DMS114 treated with DMSO at 0.1 percent for 48 hours (cell line): ENCODE measurements around the gene AK8.

Experiments
- DNase-seq: peaks from one replicate; lab custom pipeline; 2025; ENCODE audit not compliant: unreplicated experiment; lab: John Stamatoyannopoulos, UW

AK8 gene

DNA sequence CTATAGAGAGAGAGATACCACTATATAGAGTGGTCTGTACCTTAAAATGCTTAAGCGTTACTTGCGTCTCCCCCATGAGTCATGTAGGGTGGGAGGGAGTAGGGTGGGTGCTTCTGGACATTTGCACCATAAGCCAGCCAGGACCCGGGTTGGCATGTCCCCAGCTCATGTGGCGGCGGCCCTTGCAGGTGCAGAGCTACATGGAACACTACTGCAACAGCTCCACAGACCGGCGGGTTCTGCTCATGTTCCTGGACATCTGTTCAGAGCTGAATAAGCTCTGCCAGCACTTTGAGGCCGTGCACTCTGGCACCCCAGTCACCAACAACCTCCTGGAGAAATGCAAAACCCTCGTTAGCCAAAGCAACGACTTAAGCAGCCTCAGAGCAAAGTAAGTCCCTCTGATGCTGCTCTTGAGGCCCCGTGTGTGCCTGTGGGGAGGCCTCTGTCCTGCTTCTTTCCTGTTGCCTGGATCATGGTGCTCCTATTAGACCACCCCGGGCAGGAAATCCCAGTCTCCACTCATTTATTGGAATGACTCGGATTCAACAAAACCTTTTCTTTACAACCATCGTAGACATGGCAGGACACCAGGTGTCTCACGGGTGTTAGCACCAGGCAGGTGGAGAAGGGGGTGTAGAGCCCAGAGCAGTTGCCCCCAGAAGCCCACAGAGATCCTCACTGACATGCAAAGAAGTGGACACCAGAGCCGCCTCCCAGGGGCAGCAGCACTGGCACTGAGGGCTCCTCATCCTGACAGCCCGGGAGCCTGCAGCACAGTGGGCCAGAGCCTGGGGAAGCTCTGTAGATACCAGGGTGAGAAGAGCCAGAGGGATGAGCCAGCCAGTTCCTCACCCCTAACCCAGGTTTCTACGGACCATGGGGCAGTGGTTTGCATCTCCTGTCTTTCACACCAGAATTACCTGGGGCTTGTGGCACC lies 9.4 kb upstream of the AK8 start:
- no peak for DNase-seq

DNA sequence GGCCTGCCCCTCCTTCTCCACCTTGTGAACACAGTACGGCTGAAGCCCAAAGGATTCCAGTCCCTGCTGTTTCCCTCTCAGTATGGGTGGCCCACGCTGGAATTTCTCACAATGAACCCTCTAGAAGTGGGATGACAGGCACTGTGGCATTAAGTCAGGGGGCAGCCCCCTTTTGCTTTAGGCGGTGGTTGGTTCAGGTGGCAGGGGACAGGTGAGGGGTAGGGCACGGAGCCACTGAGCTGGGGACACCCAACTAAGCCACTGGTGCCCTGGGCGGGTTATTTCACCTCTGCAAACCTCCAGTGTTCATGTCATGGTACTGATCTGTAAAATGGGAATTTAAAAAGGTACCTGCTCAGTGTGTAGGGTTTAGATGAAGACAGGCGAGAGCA lies 8.2 kb upstream of the AK8 start:
- DNase-seq, result no peak

DNA sequence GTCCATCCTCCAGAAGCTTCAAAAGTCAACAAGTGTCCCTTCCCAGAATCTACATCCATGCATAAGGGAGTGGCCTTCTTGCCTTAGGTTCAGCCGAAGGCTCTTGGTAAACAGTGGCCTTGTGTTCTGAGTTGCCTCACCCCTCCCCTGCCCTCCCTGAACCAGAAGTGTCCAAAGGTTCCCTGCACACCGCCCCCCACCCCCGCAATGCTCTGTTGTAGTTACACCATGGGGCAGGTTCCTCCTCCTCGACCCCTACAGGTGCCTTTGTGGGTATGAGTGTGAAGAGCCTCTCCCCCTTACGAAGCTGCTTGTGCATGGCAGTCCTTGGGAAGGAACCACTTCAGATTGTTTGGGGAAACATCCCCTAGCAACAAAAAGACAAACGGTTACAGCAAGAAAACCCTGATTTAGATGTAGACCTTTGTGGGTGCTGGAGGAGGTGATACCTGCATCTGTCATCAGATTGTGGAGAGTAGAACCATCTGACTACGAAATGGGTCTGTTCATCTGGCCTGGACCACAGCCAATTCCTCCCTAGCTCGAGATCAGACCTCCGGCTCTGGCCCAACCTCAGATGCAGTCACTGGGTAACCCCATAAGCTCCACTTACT lies 7.7 kb upstream of the AK8 start:
- DNase-seq, result no peak

DNA sequence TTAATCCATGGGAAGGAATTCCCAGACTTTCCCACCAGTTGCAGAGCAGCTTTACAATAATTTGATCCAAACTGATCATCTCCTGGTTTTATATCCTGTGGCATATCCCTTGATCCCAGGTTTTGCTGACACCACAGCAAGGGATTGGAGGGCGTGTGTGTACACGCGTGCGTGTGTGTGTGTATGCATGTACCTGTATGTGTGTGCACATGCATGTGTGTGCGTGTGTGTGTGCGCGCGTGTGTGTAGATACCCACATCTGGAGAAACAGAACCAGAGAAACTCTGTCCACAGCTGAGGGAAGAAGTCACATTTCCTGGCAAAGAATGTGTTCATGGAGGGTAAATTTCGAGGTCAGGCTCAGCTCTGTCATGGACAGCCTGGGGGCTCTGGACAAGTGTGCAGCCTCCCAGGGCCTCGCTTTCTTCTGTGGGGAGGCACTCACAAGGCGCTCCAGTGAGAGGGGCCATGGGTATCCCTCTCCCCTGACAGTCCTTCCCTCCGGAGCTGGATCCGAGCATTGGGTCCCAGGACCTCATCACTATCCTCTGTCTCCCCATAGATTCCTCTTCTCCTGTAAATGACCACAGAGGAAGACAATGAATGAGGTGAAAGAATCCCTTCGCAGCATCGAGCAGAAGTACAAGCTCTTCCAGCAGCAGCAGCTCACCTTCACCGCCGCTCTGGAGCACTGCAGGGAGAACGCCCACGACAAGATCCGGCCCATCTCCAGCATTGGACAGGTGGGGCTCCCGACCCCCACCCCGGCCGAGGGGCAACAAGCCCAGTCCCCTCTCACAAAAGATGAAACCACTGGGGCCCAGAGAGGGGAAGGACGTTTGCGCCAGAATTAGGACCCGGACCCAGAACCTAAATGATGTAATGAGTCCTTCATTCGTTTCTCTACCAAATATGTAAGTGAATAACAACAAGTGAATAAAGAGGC lies 5.5 kb upstream of the AK8 start:
- DNase-seq, result no peak

DNA sequence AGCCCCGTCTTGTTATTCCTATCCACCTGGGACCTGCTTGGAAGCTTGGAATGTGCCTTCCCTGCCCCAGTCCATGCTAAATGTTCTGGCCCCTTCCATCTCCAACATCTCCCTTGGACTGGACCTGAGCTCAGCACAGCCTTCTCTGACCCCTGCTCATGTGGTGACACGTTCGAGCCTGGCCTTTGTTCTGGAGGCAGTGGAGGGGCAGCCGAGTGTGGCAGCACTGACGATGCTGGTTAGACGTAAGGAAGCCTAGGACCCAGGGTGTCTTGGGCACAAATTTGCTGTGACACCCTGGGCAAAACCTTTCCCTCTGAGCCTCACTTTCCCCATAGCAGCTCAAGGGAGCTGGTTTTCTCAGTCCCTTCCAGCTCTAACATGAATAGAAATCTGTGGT lies 4.5 kb upstream of the AK8 start:
- no peak for DNase-seq

DNA sequence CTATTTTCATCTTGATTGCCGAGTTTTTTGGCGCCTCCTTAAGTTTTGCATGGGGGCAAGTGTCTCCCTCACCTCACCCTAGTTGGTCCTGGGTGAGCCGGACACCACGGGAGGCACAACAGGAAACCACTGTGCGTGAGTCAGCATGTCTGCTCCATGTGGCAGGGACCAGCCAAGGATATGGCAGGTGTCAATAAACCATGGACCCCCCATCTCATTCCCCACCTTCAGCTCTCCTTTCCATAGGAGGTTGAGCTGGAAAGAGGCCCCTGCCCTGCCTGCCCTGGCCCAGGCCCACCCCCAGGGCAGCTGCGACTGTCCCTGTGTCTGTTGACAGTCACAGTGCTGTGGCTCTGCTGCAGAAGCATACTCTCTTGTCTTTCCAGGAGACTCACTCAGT lies 3.7 kb upstream of the AK8 start:
- no peak for DNase-seq

DNA sequence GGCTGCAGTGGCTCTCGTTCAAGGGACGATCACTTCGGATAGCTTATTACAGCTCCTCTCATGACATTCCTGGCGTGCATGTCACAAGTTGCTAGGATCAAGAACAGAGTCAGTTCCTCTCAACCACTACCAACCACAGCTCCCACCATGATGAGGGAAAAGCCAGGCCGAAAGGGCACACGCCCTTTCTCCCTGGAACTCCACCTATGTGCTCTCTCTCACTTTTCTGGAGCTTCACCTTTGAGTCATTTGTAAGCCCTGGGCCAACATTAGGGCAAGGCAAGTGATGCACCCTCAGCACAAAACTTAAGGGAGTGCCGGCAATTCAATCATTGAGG lies 2.2 kb upstream of the AK8 start:
- DNase-seq, result no peak

DNA sequence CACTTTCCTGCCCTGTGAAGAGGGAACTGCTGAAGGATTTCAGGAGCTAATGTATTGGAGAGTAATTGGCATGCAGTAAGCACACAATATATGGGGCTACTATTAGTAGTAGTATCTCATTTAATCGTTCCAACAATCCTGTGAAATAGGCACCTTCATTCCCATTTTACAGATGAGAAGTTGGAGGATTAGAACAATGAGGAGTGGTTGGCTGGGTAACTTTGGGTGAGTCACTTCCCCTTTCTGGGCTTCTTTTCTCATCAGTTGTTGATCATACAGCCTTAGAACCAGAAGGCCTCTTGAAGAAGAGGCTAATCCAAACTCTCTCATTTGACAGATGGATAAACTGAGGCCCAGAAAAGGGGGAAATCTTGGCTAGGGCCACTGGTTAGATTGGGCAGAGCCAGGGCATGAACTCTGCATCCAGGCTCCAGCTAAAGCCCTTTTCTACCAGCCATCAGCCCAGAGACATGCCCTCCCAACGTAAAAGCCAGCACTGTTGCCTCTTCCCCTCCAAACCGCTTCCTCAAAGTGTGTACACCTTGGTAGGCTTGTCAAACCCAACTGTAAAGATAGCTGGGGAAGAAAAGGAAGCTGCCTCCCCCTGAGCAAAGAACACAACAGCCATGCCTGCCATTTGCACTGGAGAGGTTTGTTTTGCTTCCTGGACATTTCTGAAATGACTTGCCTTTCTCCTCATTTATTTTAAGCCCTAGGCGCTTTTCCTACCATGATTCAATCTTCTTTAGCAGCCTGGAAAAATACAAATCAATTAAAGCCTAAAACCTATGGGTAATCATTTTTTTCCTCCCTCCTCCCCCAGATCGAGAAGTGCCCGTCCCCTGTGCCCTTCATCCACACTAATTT lies 1.6 kb upstream of the AK8 start:
- DNase-seq, result no peak

DNA sequence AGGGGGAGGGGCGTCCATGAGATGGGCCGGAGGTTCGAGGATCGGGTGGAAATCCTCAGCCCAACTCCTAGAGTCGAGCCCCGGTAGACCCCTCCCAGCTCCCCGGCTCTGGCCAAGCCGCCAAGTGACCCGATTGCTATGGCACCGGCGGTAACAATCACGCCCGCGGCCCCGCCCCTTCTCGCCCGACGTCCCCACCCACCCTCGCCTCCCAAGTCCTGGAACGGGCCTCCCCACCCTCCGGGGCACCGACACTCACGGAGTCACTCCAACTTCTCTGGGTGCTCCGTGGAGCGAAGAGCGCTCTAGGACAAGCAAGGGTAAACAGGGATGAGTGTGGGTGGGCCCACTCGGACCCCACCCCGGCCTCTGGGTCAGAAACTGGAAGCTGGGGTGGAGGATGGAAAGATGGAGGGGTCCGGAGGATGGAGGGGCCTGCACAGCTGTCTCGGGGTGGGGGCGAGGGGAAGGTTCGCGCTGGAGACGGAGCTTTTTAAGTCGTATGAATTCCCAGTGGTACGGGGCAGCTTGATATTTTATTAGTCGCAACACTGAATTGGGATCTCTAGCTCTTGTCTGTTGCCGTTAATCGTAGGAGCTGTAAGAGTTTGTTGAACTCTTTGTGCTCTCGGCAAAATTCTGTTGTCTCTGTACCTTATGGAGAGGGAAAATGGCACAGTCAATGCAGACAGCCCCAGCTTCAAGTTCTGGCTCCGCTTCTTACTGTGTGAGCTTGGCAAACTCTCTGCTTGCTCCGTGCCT lies 792 bp upstream of the AK8 start, which contains the start of gene SPACA9:
TSS of gene SPACA9 (plus strand) at position 204 of the 762 bp plus-strand sequence. CDS start 5,050 bp downstream, outside the sequence.
- peak; percentile 39 for DNase-seq

DNA sequence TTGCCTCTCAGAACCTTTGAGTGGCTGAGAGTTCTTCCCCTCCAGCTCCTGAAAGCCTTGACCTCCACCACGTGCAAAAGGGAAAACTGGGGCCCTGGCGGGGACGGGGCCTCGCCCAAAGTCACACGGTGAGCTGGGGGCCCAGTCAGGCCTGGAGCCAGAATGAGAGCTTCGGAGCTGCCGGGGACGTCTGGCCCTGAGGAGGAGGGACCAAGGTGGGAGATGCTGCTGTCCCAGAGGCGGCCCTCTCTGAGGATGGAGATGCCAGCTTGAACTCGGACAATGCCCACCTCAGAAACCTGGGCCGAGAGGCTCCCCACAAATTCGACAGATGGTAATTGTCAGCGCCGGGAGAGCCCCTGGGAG lies 643 bp downstream of the AK8 start:
- DNase-seq, result no peak

DNA sequence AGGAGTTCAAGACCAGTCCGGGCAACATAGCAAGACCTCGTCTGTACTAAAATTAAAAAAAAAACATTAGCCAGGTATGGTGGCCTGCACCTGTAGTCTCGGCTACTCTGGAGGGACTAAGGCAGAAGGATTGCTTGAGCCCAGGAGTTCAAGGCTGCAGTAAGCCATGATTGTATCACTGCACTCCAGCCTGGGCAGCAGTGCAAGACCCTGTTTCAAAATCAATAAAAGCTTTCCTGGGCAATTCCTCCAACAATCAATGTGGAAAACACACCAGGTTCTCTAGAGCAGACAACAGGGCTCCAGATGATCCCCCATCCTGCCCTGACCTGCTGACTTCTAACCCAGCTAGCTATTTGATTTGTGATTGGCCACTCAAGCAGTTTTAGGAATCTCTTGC lies 1.2 kb downstream of the AK8 start:
- DNase-seq, result no peak

DNA sequence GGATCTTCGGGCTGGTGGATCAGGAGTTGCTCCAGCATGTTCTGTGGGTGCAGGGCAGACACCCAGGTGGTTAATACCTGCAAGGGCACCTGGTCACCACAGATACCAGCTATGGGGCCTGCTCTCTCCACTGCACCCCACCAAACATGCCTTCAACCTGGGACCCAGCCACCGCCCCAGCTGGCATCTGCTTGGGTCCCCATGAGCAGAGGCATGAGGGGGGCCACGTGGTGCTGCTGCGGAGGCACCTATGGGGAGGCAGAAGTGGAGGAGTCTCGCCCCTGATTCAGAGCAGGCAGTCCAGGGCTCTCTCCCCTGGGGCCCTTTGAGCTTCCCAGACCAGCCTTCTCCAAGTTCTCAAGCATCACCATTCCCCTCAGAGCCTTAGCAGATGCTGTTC lies 2.9 kb downstream of the AK8 start:
- no peak for DNase-seq

DNA sequence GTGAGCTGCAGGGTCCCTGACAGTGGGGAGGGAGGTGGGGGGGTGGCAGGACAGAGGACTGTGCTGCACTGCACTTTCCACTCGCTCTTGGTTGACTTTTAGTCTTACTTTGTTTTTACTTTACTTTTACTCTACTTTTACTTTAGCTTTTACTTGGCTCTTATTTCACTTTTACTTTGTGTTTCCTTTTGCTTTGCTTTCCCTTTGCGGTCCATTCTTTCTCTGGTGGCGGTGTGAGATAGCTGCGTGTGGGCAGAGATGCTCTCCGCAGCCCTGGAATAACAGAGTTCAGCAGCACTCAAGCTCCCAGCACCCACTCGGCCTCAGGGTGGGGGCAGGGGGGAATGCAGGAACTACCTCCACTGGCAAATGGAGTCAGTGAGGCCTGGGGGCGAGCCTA lies 4.7 kb downstream of the AK8 start:
- DNase-seq, result no peak

DNA sequence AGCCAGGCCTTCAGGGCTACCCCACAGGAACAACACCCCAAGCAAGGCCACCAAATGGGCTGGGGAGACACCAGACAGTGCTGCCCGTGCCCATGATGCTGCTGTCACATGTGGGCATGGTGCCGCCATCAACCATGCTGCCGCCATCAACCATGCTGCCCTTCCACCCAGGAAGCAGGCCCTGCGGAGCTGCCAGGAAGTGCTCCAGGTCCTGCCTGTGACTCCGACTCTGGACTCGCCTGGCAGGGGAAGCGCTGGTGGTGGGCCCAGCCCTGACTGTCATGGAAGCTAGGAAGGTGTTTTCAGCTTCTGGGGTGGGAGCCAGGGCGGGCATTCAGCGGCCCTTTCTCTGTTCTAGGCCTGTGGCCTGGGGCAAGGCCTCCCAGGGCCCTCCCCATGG lies 8.8 kb downstream of the AK8 start:
- no peak for DNase-seq

DNA sequence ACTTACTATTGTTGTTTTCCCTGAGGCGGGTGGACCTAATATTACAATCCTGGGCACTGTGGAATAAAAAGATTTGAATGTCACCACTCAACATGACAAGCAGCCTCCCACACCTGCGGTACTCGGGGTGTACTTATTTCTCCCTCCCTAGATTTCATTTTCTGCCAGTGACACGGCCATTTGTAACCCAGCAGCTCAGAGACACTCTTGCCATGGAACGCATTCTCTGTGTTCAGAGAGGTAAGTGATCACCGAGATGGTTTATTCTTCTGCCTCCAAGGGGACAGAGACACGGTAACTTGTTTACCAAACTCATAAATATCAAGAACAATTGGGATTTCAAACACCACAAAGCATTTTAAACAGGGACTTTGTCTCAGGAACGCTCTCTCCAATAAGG lies 11.2 kb downstream of the AK8 start:
- no peak for DNase-seq

DNA sequence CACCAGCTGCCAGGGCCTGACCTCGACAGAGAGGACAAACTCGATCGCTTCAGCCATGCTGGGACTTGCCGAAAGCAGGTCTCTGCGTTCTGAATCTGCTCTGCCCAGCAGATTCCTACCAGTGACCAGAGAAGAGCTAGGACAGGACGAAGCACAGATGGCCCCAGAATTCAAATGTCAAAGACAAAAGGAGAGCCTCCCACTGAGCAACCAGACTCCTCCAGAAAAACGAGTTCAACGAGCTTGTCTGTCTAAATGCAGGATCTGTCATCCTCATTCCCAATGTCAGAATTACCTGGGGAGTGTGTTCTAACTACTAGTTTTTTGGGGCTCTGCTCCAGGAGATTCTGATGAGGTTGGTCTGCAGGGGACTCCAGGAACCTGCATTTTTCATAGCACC lies 13.4 kb downstream of the AK8 start:
- DNase-seq, result no peak

DNA sequence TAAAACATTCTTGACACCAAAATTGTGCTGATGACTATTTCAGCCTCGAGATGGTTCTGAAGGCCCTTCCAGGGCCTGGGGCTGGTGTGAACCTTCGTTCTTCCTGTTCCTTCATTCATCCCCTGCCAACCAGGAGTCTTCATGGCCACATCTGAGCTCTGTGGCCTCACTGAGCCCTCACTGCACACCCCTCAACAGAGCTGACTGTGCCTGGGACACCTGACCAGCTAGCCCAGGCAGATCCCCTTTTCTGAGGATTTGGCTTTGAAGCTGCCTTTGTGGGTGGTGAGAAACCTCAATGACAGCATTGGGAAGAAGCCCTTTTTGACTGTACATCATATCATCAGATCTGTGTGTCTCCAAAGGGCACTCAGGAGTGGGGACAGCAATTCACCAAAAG lies 13.8 kb downstream of the AK8 start:
- DNase-seq, result no peak

DNA sequence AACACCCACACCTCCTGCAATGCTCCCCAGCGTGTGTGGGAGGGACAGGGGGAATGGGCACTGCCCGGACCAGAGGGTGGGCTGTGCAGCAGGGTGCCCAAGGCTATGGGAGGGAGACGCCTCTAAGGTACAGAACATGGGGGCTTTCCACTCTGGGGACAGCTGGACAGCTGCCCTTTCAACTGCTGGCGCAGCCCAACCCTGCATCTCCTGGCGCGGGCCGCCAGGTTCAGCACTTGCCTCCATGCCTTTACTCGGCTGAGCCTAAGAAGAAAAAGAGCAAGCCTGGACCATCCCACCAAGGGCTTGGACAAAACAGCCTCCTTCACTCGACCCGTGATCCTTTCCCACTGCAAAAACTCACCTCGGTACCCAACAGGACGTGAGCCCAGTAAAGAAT lies 15.0 kb downstream of the AK8 start:
- no peak for DNase-seq

DNA sequence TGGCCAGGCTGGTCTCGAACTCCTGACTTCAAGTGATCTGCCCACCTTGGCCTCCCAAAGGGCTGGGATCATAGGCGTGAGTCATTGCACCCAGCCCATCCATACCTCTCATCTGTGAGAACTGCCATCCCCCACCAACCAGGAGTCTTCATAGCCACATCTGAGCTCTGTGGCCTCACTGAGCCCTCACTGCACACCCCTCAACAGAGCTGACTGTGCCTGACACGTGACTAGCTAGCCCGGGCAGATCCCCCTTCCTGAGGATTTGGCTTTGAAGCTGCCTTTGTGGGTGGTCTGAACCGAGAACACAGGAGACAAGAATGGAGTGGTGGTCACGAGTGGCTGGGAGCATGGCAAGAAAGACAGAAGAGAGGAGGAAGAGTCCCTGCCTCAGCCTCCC lies 15.6 kb downstream of the AK8 start:
- no peak for DNase-seq

DNA sequence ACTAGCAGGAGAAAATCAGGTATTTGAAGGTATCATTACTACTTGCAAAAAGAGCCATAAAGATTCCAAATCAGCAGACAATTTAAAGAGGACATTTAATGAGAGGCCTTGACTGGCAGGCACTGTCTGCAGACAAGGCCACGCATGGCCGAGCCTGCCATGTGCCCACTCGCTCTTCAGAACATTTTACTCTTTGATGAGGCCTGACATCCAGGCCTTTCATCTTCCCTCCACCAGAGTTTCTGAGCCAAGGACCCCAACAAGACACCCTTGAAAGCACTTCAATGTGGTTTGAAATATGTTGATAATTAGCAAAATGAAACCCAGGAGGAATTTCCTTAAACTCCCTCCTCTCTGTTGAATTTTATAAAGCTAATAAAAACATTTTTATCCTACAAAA lies 16.4 kb downstream of the AK8 start:
- DNase-seq, result no peak
